ENCODE measurements around the gene CRK.

CRK gene

GRCh38 chr17:1377334-1377733 is 78.7 kb downstream of the CRK start:
- Histone ChIP-seq H3K27me3 (no peaks in the 10 kb centered on the region), H4K20me1 (peaks cover 100% of the 10 kb centered on the region), H3K4me3 (no peak overlapping the region), H3K9ac (0 out of 2 replicates have a peak overlapping the region, but pooled peaks have one; percentile 32), H3K4me2 (peak overlapping the region; percentile 45), H3K9me3 (no peaks in the 10 kb centered on the region), H3K4me1 (peaks cover 83% of the 10 kb centered on the region), H3K27ac (no peak overlapping the region), H3K36me3 (peaks cover 83% of the 10 kb centered on the region)
- no peak for TF ChIP-seq Cebpa-rat (IDR thresholded peaks at IDR 0.05)

DNA sequence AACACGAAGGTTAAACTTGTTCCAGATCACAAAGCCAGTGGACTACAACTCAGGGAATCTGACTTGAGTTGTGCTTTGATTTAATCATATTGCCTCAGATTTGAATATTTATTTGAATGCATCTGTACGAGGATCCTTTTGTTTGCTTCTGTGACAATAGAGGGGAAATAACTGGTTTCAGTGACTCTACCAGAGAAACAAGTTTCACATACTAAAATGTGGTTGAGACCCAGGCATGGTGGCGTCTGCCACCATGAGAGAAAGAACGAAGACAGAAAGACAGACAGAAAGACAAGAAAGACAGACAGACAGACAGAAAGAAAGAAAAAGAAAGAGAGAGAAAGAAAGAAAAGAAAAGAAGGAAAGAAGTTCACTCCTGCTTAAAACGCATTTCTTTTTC is 80.0 kb downstream of the CRK start:
- peaks cover 88% of the 10 kb centered on the region for H3K4me1 ChIP-seq
- peaks cover 93% of the 10 kb centered on the region for H3K36me3 ChIP-seq
- no peak overlapping the region for H3K9ac ChIP-seq
- no peak overlapping the region for H3K4me3 ChIP-seq
- H3K27ac ChIP-seq, result no peak overlapping the region
- H3K27me3 ChIP-seq, result no peaks in the 10 kb centered on the region
- H3K4me2 ChIP-seq, result peak overlapping the region; percentile 45
- H4K20me1 ChIP-seq, result peaks cover 100% of the 10 kb centered on the region
- H3K9me3 ChIP-seq, result no peaks in the 10 kb centered on the region
- TF ChIP-seq Cebpa-rat (IDR thresholded peaks at IDR 0.05), result no peak

- H3K9me3 ChIP-seq, result no peaks in the 10 kb centered on the region
- peaks cover 93% of the 10 kb centered on the region for H3K36me3 ChIP-seq
- H3K4me3 ChIP-seq, result no peak overlapping the region
- H3K4me1 ChIP-seq, result peaks cover 88% of the 10 kb centered on the region
- H3K27ac ChIP-seq, result no peak overlapping the region
- no peaks in the 10 kb centered on the region for H3K27me3 ChIP-seq
- peak overlapping the region; percentile 45 for H3K4me2 ChIP-seq
- TF ChIP-seq Cebpa-rat (IDR thresholded peaks at IDR 0.05), result no peak
- peaks cover 100% of the 10 kb centered on the region for H4K20me1 ChIP-seq
- H3K9ac ChIP-seq, result no peak overlapping the region
Measured at GRCh38 chr17:1375615-1376014, 80.4 kb downstream of the CRK start.

DNA sequence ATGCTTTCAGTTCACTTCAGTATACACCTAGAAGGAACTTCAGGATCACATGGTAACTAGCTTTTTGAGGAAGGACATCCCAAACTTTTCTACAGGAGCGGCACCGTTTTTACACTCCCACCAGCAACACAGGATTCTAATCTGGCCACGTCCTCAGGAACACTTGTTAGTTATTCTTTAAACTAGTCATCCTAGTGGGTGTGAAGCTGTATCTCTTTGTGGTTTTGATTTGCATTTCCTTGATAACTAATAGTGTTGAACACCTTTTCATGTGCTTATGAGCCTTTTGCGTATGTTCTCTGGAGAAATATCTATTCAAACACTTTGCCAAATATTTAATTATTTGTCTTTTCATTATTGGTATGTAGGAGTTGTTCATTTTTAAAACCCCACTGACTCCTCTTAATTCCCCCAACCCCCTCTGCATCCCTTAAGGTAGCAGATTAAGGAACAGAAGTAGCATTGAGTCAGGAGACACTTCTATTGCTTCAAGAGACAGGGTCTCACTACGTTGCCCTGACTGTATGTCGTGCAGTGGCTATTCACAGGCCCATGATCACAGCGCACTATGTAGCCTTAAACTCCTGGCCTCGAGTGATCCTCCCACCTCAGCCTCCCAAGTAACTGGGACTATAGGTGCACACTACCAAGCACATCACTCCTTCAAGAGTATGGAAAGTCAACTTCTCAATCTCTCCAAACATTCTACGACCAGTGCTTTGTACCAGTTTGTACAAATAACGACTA is 81.4 kb downstream of the CRK start:
- Histone ChIP-seq H3K27ac (no peak overlapping the region), H3K27me3 (no peaks in the 10 kb centered on the region), H3K9ac (no peak overlapping the region), H3K4me2 (0 out of 2 replicates have a peak overlapping the region, but pooled peaks have one; percentile 8), H3K4me3 (no peak overlapping the region), H4K20me1 (peaks cover 100% of the 10 kb centered on the region), H3K9me3 (no peaks in the 10 kb centered on the region), H3K4me1 (peaks cover 85% of the 10 kb centered on the region), H3K36me3 (peaks cover 92% of the 10 kb centered on the region)
- no peak for TF ChIP-seq Cebpa-rat (IDR thresholded peaks at IDR 0.05)

GRCh38 chr17:1373707-1374237 is 82.3 kb downstream of the CRK start:
- H3K27me3 ChIP-seq, result no peaks in the 10 kb centered on the region
- H3K9ac ChIP-seq, result no peak overlapping the region
- H4K20me1 ChIP-seq, result peaks cover 100% of the 10 kb centered on the region
- no peak overlapping the region for H3K27ac ChIP-seq
- H3K4me3 ChIP-seq, result no peak overlapping the region
- peaks cover 92% of the 10 kb centered on the region for H3K36me3 ChIP-seq
- no peak overlapping the region for H3K4me2 ChIP-seq
- no peaks in the 10 kb centered on the region for H3K9me3 ChIP-seq
- no peak for TF ChIP-seq Cebpa-rat (IDR thresholded peaks at IDR 0.05)
- peaks cover 90% of the 10 kb centered on the region for H3K4me1 ChIP-seq

GRCh38 chr17:1372618-1373017 is 83.4 kb downstream of the CRK start:
- peaks cover 89% of the 10 kb centered on the region for H3K4me1 ChIP-seq
- H3K9ac ChIP-seq, result no peak overlapping the region
- no peak overlapping the region for H3K4me3 ChIP-seq
- H3K4me2 ChIP-seq, result no peak overlapping the region
- H3K9me3 ChIP-seq, result no peaks in the 10 kb centered on the region
- peaks cover 92% of the 10 kb centered on the region for H3K36me3 ChIP-seq
- no peaks in the 10 kb centered on the region for H3K27me3 ChIP-seq
- no peak overlapping the region for H3K27ac ChIP-seq
- TF ChIP-seq Cebpa-rat (IDR thresholded peaks at IDR 0.05), result no peak
- H4K20me1 ChIP-seq, result peaks cover 100% of the 10 kb centered on the region

DNA sequence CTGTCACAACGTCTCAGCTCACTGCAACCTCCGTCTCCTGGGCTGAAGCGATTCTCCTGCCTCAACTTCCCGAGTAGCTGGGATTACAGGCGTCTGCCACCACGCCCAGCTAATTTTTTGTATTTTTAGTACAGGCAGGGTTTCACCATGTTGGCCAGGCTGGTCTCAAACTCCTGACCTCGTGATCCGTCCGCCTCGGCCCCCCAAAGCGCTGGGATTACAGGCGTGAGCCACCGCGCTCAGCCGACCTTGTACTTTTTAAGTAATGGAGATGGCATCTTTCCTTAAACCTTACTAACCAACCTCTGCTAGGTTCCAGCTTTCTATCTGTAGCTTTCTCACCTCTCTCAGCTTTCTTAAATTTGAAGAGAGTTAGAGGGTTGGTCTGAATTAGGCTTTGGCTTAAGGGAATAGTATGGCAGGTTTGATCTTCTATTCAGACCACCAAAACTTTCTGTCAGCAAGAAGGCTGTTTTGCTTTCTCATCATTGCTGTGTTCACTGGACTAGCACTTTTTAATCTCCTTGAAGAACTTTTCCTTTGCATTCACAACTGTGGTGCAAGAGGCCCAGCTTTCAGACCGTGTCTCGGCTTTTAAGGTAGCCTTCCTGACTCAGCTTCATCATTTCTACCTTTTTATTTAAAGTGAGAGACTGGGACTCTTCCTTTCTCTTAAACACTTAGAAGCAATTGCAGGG is 84.0 kb downstream of the CRK start:
- Histone ChIP-seq H3K4me2 (no peak overlapping the region), H3K4me3 (no peak overlapping the region), H3K36me3 (peaks cover 92% of the 10 kb centered on the region), H4K20me1 (peaks cover 100% of the 10 kb centered on the region), H3K4me1 (peaks cover 88% of the 10 kb centered on the region), H3K9me3 (no peaks in the 10 kb centered on the region), H3K27me3 (no peaks in the 10 kb centered on the region), H3K9ac (peak overlapping the region; percentile 55; the same call in 1 of the 2 replicates), H3K27ac (no peak overlapping the region)
- no peak for TF ChIP-seq Cebpa-rat (IDR thresholded peaks at IDR 0.05)
